GM12878 (cell line): ENCODE results near the gene KIAA1671. TPM values are rescaled to one million over a fixed set of nuclear protein-coding genes. Genes with fewer than 3 reads are reported as not detected.
A peak's percentile ranks its signal among the peaks of the same experiment; 100 is the strongest.

Experiments
- BMI1 ChIP-seq: fragments of 450-650 bp; IDR thresholded peaks from 2 replicates; pipeline ENCODE4 v1.6.1; 2016; ENCODE audit warnings: mild to moderate bottlenecking, moderate library complexity, borderline replicate concordance
- CEBPB ChIP-seq, 2 experiments: fragments of 150-350 bp in 1 of 2; IDR thresholded peaks; 2 replicates each; pipeline ENCODE4 v1.6.1; 2012 to 2014; ENCODE audit warnings: low read depth in 2 of 2, low read length in 2 of 2, borderline replicate concordance in 1 of 2, inconsistent platforms in 1 of 2
- CHD2 ChIP-seq: IDR thresholded peaks from 2 replicates; pipeline ENCODE4 v1.6.1; 2011; ENCODE audit warnings: low read depth, low read length, improper control_type of control experiment, borderline replicate concordance
- EGR1 ChIP-seq, 2 experiments: IDR thresholded peaks; 1 replicate in 1 of 2; 2 replicates in 1 of 2; pipeline ENCODE4 v1.6.1; 2011 to 2012; ENCODE audit warnings: low read depth in 2 of 2, low read length in 2 of 2, borderline replicate concordance in 1 of 2, mild to moderate bottlenecking in 1 of 2, moderate library complexity in 1 of 2
- IKZF1 ChIP-seq: fragments of 450-650 bp; conservative IDR thresholded peaks from 2 replicates; pipeline ENCODE4 v1.6.1; 2017; ENCODE audit warnings: antibody characterized with exemption, mild to moderate bottlenecking
- NR2F1 ChIP-seq: fragments of 450-650 bp; conservative IDR thresholded peaks from 2 replicates; pipeline ENCODE4 v1.6.1; 2017; ENCODE audit warnings: mild to moderate bottlenecking
- POLR2AphosphoS2 ChIP-seq: IDR thresholded peaks from 2 replicates; pipeline ENCODE4 v1.6.1; 2011; ENCODE audit warnings: low read depth, mild to moderate bottlenecking, low read length, improper control_type of control experiment, moderate library complexity
- RB1 ChIP-seq: fragments of 450-650 bp; formaldehyde crosslinking; IDR thresholded peaks from 2 replicates; pipeline ENCODE4 v1.6.1; 2017; ENCODE audit warnings: mild to moderate bottlenecking, borderline replicate concordance
- RELA ChIP-seq: fragments of 450-650 bp; IDR thresholded peaks from 2 replicates; pipeline ENCODE4 v1.8.0; 2014; ENCODE audit warnings: borderline replicate concordance; ENCODE audit not compliant: partially characterized antibody
- SMC3 ChIP-seq: IDR thresholded peaks from 2 replicates; pipeline ENCODE4 v1.6.1; 2011; ENCODE audit warnings: low read length, improper control_type of control experiment, borderline replicate concordance
- ZNF274 ChIP-seq: IDR thresholded peaks from one replicate; pipeline ENCODE4 v1.8.0; 2011; ENCODE audit not compliant: insufficient read length, insufficient read depth
- ZSCAN29 ChIP-seq: fragments of 450-650 bp; IDR thresholded peaks from 2 replicates; pipeline ENCODE4 v1.6.1; 2017; ENCODE audit warnings: mild to moderate bottlenecking, moderate library complexity
- polyA plus RNA-seq, 11 experiments: library from polyadenylated mRNA; depleted of rRNA in 4 of 11; unstranded in 6 of 11; stranded (reverse) in 5 of 11; fragments of >200 nt; fragmentation: Nextera tagmentation in 4 of 11; fragmentation: Illumina TruSeq in 1 of 11; extraction: Ambion mirVana in 4 of 11; extraction: Trizol in 1 of 11; gene quantifications; 1 replicate in 1 of 11; 2 replicates in 10 of 11; pipeline versions ENCODE4 v1.2.1 to v1.2.3, GENCODE V29; 2011 to 2016; ENCODE audit warnings: inconsistent platforms in 2 of 11, missing spikeins in 2 of 11, low read depth in 1 of 11
- total RNA-seq, 4 experiments: library from RNA; depleted of rRNA in 3 of 4; stranded (reverse); fragments of >200 nt in 3 of 4; fragmentation: Illumina TruSeq in 1 of 4; extraction: Trizol in 1 of 4; gene quantifications; 2 replicates each; pipeline versions ENCODE4 v1.2.1 to v1.2.3, GENCODE V29; 2013 to 2021
- TF ChIP-seq, protein P1 (sequence below): fragments of 450-650 bp; formaldehyde crosslinking; IDR thresholded peaks from 2 replicates; pipeline ENCODE4 v1.4.0; 2020; ENCODE audit warnings: mild to moderate bottlenecking, moderate library complexity
- TF ChIP-seq, protein P2 (sequence below): fragments of 150-350 bp; IDR thresholded peaks from 2 replicates; pipeline ENCODE4 v1.6.1; 2016; ENCODE audit warnings: low read depth, low read length
- TF ChIP-seq, protein P3 (sequence below): fragments of 450-650 bp; IDR thresholded peaks from 2 replicates; pipeline ENCODE4 v1.6.1; 2017; ENCODE audit warnings: mild to moderate bottlenecking
- TF ChIP-seq, protein P4 (sequence below): IDR thresholded peaks from 2 replicates; pipeline ENCODE4 v1.6.1; 2012; ENCODE audit warnings: low read depth, low read length, improper control_type of control experiment
- TF ChIP-seq, protein P5 (sequence below): fragments of 150-350 bp; IDR thresholded peaks from 2 replicates; pipeline ENCODE4 v1.6.1; 2014; ENCODE audit warnings: mild to moderate bottlenecking, low read depth, low read length

Gene KIAA1671
- total and polyA plus RNA-seq, 10 of the 15 experiments (the other 5 are each of a cell fraction or from before 2014, with no cell fraction given), result 0.05 to 2.7 (median 0.33) TPM

DNA sequence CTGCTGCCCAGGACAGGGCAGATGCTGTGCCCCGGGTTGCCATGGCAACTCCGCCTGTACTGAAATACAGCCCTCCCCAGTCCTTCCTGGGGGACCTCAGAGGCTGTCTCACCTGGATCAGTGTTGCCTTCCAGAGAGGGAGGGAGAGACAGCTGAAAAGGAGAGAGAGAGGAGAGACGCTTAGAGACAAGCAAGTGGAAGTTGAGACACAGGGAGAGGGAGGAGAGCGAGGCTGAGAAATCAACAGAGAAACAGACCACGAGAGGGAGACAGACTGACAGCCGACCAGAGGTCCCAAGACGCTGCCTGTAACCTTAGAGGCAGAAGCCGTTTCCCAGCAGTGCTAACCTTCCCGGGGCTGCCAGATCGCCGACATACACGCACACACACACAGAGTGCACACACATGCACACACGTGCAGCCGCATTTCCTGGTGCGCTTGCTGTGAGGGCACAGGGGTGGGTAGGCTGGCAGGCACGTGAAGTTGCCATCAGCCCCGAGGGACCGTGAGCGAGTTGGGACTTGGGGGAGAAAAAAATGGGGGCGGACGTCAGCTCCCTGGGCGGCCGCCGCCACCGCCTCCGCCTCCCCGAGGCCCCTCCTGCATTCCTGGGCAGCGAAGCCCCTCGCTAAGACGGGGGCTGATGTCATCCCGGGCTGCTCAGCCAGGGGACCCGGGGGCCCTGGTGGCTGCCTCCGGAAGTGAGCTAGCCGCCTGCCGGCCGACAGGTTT, 158.5 kb downstream of the KIAA1671 start (continued):
- TF ChIP-seq CEBPB (IDR thresholded peaks at IDR 0.05; ENCODE audit: borderline replicate concordance in 1 of 2, low read depth in 2 of 2, low read length in 2 of 2) (no peak), BMI1 (peak; percentile 94), POLR2AphosphoS2 (no peak), EGR1 (IDR thresholded peaks at IDR 0.05; ENCODE audit: borderline replicate concordance in 1 of 2, low read depth in 2 of 2, low read length in 2 of 2) (no peak), SMC3 (peak; percentile 25; the same call in 1 of the 2 replicates), ZNF274 (no peak), ZSCAN29 (no peak), IKZF1 (peak; percentile 71; the same call in 1 of the 2 replicates), RB1 (no peak; the same call in 1 of the 2 replicates), RELA (no peak), CHD2 (0 out of 2 replicates have a peak, but pooled peaks have one; percentile 2), NR2F1 (no peak)
- TF ChIP-seq, protein P1, sequence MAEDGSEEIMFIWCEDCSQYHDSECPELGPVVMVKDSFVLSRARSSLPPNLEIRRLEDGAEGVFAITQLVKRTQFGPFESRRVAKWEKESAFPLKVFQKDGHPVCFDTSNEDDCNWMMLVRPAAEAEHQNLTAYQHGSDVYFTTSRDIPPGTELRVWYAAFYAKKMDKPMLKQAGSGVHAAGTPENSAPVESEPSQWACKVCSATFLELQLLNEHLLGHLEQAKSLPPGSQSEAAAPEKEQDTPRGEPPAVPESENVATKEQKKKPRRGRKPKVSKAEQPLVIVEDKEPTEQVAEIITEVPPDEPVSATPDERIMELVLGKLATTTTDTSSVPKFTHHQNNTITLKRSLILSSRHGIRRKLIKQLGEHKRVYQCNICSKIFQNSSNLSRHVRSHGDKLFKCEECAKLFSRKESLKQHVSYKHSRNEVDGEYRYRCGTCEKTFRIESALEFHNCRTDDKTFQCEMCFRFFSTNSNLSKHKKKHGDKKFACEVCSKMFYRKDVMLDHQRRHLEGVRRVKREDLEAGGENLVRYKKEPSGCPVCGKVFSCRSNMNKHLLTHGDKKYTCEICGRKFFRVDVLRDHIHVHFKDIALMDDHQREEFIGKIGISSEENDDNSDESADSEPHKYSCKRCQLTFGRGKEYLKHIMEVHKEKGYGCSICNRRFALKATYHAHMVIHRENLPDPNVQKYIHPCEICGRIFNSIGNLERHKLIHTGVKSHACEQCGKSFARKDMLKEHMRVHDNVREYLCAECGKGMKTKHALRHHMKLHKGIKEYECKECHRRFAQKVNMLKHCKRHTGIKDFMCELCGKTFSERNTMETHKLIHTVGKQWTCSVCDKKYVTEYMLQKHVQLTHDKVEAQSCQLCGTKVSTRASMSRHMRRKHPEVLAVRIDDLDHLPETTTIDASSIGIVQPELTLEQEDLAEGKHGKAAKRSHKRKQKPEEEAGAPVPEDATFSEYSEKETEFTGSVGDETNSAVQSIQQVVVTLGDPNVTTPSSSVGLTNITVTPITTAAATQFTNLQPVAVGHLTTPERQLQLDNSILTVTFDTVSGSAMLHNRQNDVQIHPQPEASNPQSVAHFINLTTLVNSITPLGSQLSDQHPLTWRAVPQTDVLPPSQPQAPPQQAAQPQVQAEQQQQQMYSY, result no peak
- TF ChIP-seq, protein P2, sequence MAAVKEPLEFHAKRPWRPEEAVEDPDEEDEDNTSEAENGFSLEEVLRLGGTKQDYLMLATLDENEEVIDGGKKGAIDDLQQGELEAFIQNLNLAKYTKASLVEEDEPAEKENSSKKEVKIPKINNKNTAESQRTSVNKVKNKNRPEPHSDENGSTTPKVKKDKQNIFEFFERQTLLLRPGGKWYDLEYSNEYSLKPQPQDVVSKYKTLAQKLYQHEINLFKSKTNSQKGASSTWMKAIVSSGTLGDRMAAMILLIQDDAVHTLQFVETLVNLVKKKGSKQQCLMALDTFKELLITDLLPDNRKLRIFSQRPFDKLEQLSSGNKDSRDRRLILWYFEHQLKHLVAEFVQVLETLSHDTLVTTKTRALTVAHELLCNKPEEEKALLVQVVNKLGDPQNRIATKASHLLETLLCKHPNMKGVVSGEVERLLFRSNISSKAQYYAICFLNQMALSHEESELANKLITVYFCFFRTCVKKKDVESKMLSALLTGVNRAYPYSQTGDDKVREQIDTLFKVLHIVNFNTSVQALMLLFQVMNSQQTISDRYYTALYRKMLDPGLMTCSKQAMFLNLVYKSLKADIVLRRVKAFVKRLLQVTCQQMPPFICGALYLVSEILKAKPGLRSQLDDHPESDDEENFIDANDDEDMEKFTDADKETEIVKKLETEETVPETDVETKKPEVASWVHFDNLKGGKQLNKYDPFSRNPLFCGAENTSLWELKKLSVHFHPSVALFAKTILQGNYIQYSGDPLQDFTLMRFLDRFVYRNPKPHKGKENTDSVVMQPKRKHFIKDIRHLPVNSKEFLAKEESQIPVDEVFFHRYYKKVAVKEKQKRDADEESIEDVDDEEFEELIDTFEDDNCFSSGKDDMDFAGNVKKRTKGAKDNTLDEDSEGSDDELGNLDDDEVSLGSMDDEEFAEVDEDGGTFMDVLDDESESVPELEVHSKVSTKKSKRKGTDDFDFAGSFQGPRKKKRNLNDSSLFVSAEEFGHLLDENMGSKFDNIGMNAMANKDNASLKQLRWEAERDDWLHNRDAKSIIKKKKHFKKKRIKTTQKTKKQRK, result no peak
- TF ChIP-seq, protein P3, sequence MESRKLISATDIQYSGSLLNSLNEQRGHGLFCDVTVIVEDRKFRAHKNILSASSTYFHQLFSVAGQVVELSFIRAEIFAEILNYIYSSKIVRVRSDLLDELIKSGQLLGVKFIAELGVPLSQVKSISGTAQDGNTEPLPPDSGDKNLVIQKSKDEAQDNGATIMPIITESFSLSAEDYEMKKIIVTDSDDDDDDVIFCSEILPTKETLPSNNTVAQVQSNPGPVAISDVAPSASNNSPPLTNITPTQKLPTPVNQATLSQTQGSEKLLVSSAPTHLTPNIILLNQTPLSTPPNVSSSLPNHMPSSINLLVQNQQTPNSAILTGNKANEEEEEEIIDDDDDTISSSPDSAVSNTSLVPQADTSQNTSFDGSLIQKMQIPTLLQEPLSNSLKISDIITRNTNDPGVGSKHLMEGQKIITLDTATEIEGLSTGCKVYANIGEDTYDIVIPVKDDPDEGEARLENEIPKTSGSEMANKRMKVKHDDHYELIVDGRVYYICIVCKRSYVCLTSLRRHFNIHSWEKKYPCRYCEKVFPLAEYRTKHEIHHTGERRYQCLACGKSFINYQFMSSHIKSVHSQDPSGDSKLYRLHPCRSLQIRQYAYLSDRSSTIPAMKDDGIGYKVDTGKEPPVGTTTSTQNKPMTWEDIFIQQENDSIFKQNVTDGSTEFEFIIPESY, result no peak
- TF ChIP-seq, protein P4, sequence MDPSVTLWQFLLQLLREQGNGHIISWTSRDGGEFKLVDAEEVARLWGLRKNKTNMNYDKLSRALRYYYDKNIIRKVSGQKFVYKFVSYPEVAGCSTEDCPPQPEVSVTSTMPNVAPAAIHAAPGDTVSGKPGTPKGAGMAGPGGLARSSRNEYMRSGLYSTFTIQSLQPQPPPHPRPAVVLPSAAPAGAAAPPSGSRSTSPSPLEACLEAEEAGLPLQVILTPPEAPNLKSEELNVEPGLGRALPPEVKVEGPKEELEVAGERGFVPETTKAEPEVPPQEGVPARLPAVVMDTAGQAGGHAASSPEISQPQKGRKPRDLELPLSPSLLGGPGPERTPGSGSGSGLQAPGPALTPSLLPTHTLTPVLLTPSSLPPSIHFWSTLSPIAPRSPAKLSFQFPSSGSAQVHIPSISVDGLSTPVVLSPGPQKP, result no peak
- TF ChIP-seq, protein P5, sequence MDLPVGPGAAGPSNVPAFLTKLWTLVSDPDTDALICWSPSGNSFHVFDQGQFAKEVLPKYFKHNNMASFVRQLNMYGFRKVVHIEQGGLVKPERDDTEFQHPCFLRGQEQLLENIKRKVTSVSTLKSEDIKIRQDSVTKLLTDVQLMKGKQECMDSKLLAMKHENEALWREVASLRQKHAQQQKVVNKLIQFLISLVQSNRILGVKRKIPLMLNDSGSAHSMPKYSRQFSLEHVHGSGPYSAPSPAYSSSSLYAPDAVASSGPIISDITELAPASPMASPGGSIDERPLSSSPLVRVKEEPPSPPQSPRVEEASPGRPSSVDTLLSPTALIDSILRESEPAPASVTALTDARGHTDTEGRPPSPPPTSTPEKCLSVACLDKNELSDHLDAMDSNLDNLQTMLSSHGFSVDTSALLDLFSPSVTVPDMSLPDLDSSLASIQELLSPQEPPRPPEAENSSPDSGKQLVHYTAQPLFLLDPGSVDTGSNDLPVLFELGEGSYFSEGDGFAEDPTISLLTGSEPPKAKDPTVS, result no peak
